Measurements from ENCODE around the gene TTC9B.

The TTC9B gene

DNA sequence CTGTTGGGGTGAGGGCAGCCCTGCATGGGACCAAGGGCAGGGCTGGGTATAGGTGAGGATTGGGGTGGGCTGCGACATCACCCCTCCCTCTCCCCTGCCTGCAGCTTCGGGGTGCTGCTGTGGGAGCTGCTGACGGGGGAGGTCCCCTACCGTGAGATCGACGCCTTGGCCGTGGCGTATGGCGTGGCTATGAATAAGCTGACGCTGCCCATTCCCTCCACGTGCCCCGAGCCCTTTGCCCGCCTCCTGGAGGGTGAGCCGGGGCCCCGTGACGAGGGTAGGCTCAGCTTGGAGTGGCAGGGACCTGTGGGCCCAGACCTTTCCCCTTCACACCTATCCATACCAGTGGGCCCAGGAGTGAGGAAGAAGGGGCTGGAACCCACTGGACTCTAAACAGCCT lies 13.8 kb downstream of the TTC9B start:
- no peak overlapping the region for H3K4me2 ChIP-seq
- H3K4me3 ChIP-seq = no peak overlapping the region
- peaks cover 0 to 53% (median 33%) of the 10 kb centered on the region in 11 experiments; a peak in 18 of 22 replicates for H3K36me3 ChIP-seq
- H3K27me3 ChIP-seq = no peaks in the 10 kb centered on the region
- H3K9ac ChIP-seq = no peak overlapping the region
- H4K20me1 ChIP-seq = peaks cover 0 to 3% (median 0%) of the 10 kb centered on the region in 11 experiments; a peak in 1 of 22 replicates
- no peak for TF ChIP-seq Cebpa-rat (IDR thresholded peaks at IDR 0.05)
- no peak overlapping the region for H3K27ac ChIP-seq
- H3K9me3 ChIP-seq (replicated peaks in 1 of 11) = no peaks in the 10 kb centered on the region
- no peaks in the 10 kb centered on the region for H3K4me1 ChIP-seq

DNA sequence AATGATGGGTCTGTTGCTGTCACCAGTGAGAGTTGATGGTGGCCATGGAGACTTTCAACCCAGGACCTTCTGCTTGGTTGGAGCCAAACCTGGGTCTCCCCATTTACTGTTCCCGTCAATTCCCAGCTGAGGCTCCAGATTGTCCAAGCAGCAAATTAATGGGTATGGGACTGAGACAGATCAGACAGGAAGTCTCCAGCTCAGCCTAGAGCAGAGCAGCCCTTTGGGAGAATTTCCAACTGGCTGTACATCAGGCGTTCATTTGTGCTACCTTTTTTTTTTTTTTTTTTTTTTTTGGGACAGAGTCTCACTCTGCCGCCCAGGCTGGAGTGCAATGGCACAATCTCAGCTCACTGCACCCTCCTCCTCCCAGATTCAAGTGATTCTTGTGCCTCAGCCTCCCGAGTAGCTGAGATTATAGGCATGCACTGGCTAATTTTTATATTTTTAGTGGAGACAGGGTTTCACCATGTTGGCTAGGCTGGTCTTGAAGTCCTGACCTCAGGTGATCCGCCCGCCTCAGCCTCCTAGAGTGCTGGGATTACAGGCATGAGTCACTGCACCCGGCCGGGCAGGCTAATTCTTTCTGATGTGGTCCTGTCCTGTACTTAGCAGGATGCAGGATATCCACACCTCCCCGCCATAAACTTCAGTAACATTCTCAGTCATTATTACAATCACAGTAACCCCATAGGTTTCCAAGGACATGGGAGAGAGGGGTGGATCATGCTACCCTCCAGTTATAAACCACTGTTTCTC lies 17.7 kb downstream of the TTC9B start:
- H4K20me1 ChIP-seq = no peaks in the 10 kb centered on the region; a peak in 1 of 22 replicates
- no peak for TF ChIP-seq Cebpa-rat (IDR thresholded peaks at IDR 0.05)
- H3K4me3 ChIP-seq = no peak overlapping the region
- no peaks in the 10 kb centered on the region for H3K4me1 ChIP-seq
- no peak overlapping the region for H3K27ac ChIP-seq
- no peak overlapping the region for H3K9ac ChIP-seq
- no peaks in the 10 kb centered on the region for H3K9me3 ChIP-seq (replicated peaks in 1 of 11)
- H3K4me2 ChIP-seq = no peak overlapping the region
- no peaks in the 10 kb centered on the region for H3K27me3 ChIP-seq
- peaks cover 0 to 49% (median 21%) of the 10 kb centered on the region in 11 experiments; a peak in 12 of 22 replicates for H3K36me3 ChIP-seq

DNA sequence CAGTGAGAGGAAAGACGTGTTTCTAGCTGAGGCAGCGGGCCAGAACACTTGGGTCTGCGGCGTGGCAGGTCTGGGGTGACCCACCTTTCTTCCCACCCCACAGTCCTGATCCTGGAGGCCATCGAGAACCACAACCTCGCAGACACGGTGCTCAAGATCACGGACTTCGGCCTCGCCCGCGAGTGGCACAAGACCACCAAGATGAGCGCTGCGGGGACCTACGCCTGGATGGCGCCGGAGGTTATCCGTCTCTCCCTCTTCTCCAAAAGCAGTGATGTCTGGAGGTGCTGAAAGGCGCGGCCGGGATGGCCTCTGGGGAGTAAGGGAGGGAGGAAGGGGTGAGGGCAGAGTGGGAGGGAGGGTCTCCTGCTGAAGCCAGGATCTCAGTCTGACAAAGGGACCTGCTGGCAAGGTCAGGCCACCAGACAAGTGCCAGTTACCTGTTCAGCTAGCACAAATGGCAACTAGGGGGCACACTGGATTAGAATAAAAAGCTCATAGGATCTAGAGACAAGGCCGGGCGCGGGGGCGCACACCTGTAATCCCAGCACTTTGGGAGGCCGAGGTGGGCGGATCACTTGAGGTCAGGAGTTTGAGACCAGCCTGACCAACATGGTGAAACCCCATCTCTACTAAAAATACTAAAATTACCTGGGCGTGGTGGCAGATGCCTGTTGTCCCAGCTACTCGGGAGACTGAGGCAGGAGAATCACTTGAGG lies 19.8 kb downstream of the TTC9B start:
- Histone ChIP-seq H3K9me3 (replicated peaks in 1 of 11) (no peaks in the 10 kb centered on the region), H3K9ac (no peak overlapping the region), H3K27ac (no peak overlapping the region), H3K27me3 (no peaks in the 10 kb centered on the region), H3K36me3 (peaks cover 0 to 28% (median 6%) of the 10 kb centered on the region in 11 experiments; a peak in 10 of 22 replicates), H3K4me1 (peaks cover 0 to 4% (median 1%) of the 10 kb centered on the region in 10 experiments; a peak in 7 of 20 replicates), H3K4me2 (no peak overlapping the region), H4K20me1 (no peaks in the 10 kb centered on the region), H3K4me3 (no peak overlapping the region)
- TF ChIP-seq Cebpa-rat (IDR thresholded peaks at IDR 0.05) = no peak

DNA sequence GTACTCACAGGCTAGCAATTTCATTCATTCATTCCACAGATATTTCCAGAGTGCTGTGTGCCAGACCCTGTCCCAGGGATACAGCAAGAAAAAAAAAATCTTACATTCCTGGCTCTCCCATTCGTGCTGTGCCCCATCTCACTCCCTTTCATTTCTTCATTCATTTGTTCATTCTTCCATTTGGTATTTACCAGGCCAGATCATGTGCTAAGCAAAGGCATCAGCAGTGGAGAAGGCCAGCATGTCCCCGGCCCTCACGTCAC lies 24.7 kb downstream of the TTC9B start:
- Histone ChIP-seq H3K9ac (no peak overlapping the region), H4K20me1 (peaks cover 0 to 9% (median 0%) of the 10 kb centered on the region in 11 experiments; a peak in 1 of 22 replicates), H3K4me2 (peak overlapping the region in 7 of 11 experiments; percentile 96 to 99 (median 99); a peak in 8 of 22 replicates), H3K9me3 (replicated peaks in 1 of 11) (no peaks in the 10 kb centered on the region), H3K27me3 (no peaks in the 10 kb centered on the region), H3K36me3 (peaks cover 0 to 10% (median 0%) of the 10 kb centered on the region in 11 experiments; a peak in 4 of 22 replicates), H3K27ac (no peak overlapping the region), H3K4me3 (no peak overlapping the region), H3K4me1 (peaks cover 19 to 29% (median 24%) of the 10 kb centered on the region in 10 experiments)
- TF ChIP-seq Cebpa-rat (IDR thresholded peaks at IDR 0.05) = no peak

DNA sequence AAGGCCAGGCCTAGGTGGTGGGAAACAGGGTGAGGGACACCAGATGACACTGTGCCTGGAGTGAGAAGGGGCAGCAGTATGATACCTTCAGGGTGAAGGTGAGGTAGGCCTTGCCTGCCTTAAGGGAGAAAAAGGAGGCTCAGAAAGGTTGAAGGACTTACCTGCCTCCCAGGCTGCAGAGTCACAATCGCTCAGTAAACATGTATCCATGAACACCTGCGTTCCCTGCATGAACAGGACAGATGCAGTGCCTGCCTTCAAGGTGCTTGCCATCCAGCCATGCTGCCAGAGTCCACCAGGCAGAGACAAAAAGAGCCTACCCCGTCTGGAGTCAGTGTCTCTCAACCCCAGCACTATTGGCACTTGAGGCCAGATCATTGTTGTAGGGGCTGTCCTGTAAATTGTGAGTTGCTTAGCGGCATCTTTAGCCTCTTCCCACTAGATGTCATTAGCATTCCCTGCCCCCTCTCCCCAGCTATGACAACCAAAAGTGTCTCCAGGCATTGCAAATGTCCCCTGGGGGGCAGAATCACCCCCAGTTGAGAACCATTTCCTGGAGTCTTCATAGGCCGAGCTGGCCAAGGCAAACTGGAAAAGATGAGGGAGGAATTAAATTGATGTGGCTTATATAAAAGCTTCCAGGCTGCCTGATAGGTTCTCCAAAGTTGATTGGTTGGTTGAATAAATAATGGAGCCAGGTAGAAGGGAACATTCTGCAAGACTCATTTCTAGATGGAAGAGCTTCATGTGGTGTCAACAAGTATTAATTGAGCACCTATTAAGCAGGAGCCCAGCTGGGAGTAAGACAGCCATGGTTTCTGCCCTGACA lies 25.2 kb downstream of the TTC9B start:
- H3K4me2 ChIP-seq = peak overlapping the region; percentile 95 to 99 (median 98)
- H3K36me3 ChIP-seq = peaks cover 0 to 5% (median 0%) of the 10 kb centered on the region in 11 experiments; a peak in 3 of 22 replicates
- H3K9me3 ChIP-seq (replicated peaks in 1 of 11) = no peaks in the 10 kb centered on the region
- no peak for TF ChIP-seq Cebpa-rat (IDR thresholded peaks at IDR 0.05)
- no peaks in the 10 kb centered on the region for H3K27me3 ChIP-seq
- peaks cover 0 to 9% (median 0%) of the 10 kb centered on the region in 11 experiments; a peak in 1 of 22 replicates for H4K20me1 ChIP-seq
- no peak overlapping the region for H3K27ac ChIP-seq
- peak overlapping the region in 8 of 10 experiments; percentile 69 to 99 (median 92); a peak in 15 of 20 replicates for H3K4me3 ChIP-seq
- peaks cover 19 to 31% (median 24%) of the 10 kb centered on the region in 10 experiments for H3K4me1 ChIP-seq
- H3K9ac ChIP-seq = peak overlapping the region in 5 of 11 experiments; percentile 89 to 94 (median 92); a peak in 5 of 22 replicates

DNA sequence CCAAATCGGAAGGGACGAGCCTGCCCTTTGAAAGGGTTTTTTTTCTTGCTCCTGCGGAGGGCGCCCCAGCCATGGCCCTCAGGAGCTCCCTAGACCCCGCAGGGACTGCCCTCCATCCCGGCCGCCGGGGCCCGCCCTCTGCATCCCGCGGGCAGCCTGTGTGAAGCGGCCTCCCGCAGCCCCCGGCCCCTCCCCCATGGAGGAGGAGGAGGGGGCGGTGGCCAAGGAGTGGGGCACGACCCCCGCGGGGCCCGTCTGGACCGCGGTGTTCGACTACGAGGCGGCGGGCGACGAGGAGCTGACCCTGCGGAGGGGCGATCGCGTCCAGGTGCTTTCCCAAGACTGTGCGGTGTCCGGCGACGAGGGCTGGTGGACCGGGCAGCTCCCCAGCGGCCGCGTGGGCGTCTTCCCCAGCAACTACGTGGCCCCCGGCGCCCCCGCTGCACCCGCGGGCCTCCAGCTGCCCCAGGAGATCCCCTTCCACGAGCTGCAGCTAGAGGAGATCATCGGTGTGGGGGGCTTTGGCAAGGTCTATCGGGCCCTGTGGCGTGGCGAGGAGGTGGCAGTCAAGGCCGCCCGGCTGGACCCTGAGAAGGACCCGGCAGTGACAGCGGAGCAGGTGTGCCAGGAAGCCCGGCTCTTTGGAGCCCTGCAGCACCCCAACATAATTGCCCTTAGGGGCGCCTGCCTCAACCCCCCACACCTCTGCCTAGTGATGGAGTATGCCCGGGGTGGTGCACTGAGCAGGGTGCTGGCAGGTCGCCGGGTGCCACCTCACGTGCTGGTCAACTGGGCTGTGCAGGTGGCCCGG lies 26.1 kb downstream of the TTC9B start:
- no peak for TF ChIP-seq Cebpa-rat (IDR thresholded peaks at IDR 0.05)
- H3K36me3 ChIP-seq = no peaks in the 10 kb centered on the region; a peak in 1 of 22 replicates
- H3K27me3 ChIP-seq = no peaks in the 10 kb centered on the region
- H3K9me3 ChIP-seq (replicated peaks in 1 of 11) = no peaks in the 10 kb centered on the region
- H3K4me3 ChIP-seq = peak overlapping the region; percentile 69 to 99 (median 92)
- peak overlapping the region in 10 of 11 experiments; percentile 24 to 91 (median 82); a peak in 11 of 22 replicates for H3K27ac ChIP-seq
- H3K9ac ChIP-seq = peak overlapping the region; percentile 82 to 94 (median 88)
- H4K20me1 ChIP-seq = peaks cover 0 to 9% (median 0%) of the 10 kb centered on the region in 11 experiments; a peak in 1 of 22 replicates
- peaks cover 19 to 31% (median 24%) of the 10 kb centered on the region in 10 experiments for H3K4me1 ChIP-seq
- H3K4me2 ChIP-seq = peak overlapping the region; percentile 95 to 99 (median 98)

DNA sequence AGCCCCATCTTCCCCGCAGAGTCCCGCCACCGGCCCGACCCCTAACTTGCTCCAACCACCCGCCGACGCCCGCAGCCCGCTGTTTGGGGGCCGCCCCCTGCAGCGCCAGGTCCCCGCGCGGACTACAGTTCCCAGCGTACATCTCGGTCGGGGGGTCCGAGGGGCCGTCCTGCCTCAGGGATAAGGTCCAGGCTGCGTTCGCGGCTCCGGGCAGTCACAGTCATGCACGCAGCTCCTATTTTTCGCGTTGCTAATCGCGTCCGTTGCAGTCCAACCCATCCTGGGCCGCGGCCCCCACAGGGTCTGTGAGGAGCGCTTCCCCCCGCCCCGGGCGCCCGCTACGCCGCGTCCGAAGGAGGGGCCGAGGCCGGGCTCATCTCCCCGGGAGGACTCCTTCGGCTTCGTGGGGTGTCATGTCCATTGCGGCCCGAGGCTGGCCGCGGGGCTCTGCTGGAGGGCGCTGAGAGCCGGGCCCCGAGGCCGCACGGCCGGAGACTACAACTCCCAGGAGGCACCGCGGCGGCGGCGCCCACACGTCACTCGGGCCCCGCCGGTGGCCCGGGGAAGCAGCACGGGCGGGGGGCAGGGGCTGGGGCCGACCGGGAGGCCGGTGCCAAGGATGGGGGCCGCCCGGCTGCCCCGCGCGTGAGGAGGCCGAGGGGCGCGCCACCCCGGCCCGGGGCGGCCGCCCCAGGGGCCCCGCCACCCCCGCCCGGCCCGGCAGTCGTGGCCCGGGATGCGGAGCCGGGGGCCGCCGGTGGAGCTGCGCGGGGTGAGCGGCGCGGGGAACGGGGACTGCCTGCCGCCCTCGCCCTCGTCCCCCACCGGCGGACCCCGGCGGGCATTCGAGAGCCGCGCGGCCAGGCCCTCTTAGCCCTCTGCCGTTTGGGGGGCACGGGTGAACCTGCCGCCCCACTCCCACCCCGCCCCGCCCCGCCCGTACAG lies 27.0 kb downstream of the TTC9B start, which contains the start of gene MAP3K10:
Gene MAP3K10, plus strand, starts transcription at position 536 of the 945 bp plus-strand sequence. CDS start 606 bp downstream, outside the sequence.
- Histone ChIP-seq H3K4me1 (peaks cover 19 to 31% (median 24%) of the 10 kb centered on the region in 10 experiments), H3K9ac (peak within 1 kb of the TSS; percentile 82 to 94 (median 88)), H3K4me3 (peak within 1 kb of the TSS; percentile 69 to 99 (median 92)), H3K27ac (peak within 1 kb of the TSS; percentile 71 to 91 (median 83)), H3K36me3 (no peaks in the 10 kb centered on the region), H3K9me3 (replicated peaks in 1 of 11) (no peaks in the 10 kb centered on the region), H4K20me1 (peaks cover 0 to 9% (median 0%) of the 10 kb centered on the region in 11 experiments; a peak in 1 of 22 replicates), H3K4me2 (peak within 1 kb of the TSS; percentile 95 to 99 (median 98)), H3K27me3 (no peaks in the 10 kb centered on the region)
- no peak for TF ChIP-seq Cebpa-rat (IDR thresholded peaks at IDR 0.05)
